Activated CD8-positive, alpha-beta memory T cell treated with anti-CD3 and anti-CD28 coated beads, Interleukin-2, amount 50 U/mL, for 4 hours (primary cell): ENCODE data around the gene EPHA4.

Source experiments
- DNase-seq: peaks from one replicate; pipeline ENCODE4 v3.0.0-alpha.2; 2020

Gene EPHA4

DNA sequence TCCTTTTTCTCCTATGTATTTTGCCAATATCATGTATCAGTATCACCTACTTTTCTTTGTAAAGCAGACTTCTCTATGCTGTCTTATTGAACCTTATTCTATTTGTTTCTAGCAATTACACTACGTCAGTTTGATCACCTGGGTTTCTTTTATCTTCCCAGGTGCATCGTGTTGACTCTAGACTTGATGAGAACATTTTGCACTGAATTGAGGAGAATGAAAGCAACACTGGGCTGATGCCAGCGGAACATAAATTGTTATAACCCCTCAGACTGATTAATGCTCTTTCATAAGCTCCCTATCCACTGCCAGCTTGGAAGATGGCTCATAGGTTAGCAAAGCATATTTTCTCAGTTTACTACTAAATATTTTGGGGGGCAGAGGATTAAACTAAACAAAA is 140.6 kb downstream of the EPHA4 start:
- DNase-seq: no peak

DNA sequence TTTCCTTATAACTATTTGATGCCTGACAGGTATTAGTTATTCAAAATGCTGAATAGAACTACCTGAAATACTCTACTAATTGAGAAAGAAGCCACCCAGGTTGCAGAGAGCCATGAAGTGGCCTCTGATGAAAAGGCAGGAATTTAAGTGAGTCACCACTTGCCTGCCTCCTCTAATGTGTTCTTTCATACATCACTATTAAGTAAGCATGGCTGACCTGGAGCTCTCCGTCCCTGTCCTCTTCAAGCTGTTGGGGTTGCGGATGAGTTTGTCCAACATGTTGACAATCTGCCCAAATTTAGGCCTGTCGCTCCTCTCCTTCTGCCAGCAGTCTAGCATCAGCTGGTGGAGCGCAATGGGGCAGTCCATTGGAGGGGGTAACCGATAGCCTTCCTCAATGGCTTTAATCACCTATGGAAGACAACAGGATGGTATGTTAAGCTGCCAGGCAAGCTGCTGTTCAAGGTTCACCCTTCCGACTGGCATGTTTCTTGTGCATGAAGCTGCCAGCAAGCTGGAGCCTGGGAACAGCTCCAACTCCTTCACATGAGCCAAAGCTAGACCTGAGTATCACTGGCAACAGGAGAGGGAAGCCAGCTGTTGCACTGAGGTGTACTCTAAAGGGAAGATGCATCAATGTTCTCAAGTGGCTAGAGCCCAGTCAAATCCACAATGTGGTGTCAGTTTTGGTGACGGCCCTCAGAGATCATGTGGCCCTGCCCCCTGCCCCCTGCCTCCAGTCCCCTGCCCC is 142.2 kb downstream of the EPHA4 start:
- no peak for DNase-seq

DNA sequence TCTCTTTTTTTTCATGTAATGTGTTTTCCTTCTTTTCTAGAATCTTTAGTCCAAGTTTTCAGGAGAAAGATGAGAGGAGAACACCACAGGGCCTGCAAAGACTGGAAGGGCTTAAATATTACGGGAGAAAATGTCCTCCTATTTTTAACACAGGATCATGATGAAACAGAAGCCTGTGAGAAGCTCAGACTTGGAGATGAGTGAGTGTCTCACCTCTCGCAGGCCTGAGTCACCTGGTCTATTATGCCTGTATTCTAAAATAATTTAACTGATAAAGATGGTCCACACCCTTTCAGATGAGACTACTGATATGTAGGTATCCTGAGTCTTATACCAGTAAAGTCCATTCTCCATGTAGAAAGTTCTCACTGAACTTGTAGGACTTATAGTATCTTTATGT is 143.2 kb downstream of the EPHA4 start:
- DNase-seq: no peak

DNA sequence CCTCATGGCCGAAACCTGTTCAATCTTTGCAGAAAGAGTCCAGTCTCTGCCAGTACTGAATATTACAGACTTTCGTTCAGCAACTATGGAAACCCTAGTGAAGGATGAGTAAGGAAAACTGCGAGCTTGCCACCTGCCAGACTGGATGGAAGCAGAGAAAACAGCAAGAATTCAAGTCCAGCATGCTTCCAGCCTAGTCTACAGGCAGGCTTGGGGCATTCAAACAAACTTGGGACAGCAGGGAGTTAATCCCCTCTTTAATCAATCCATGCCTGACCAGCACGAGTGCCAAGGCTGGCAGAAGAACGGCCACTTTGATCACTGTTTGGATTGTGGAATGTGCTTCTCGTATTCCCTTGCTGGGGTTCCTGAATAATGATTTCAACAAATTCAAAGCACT is 145.2 kb downstream of the EPHA4 start:
- no peak for DNase-seq

DNA sequence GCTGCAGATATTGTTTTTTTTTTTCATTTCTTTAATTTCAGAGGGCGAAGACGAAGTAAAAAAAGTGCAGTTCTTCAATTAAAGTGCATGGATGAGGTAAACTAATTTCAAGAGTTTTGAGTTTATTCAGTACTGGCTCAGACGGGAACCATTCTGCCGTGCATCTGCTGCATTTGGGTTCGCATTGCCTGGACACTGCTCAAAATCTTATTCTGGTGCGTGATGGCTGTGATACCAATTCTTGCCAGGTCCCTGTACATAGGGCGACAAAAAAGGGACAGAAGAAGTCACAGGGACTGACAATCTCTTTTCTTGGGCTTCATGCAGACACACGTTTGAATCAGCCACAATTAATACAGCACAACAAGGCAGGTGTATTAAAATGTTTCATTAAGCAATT is 146.2 kb downstream of the EPHA4 start:
- no peak for DNase-seq

DNA sequence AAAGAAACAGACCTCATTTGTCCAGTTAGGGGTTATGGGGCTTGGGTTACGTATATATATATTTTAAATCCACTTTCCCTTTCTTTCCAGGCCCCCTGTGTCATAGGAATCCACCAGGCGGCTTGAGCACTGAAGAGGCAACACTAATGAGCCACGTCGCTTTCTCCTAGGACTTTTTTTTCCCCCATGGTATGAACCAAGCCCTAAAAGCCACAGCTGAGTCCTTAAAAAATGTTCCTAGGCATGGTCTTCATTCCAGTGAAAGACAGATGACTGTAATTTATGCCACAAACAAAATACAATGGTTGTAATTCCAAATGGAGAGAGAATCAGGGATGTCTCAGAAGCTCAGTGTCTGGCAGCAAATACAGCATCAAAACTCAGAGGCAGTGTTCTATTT is 146.8 kb downstream of the EPHA4 start:
- no peak for DNase-seq

DNA sequence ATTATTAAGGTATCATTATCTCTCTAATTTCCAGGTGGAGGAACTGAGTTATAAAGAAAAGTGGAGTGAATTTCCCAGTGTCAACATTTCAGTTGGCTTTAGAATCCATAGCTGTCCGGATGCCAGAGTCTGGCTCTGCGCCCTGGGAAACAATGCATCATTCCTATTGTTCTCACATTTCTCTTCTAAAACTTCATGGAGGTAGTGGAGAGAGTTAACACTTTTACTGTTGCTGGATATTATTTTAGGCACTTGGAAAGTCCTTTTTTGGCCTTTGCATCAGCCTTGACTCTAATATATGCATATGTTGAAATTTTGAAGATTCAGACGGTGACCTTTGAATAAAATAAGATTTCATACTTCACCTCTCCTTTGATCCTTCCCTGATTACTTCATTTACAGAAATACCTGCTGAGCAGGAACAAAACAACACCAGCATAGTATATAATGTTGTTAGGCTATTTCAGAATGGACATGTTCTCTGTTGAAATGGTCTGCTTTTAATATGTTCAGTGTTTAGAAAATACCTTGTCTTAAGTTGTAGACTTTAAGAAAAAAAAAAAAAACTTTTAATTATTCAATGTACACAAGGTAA is 148.8 kb downstream of the EPHA4 start:
- DNase-seq: no peak

DNA sequence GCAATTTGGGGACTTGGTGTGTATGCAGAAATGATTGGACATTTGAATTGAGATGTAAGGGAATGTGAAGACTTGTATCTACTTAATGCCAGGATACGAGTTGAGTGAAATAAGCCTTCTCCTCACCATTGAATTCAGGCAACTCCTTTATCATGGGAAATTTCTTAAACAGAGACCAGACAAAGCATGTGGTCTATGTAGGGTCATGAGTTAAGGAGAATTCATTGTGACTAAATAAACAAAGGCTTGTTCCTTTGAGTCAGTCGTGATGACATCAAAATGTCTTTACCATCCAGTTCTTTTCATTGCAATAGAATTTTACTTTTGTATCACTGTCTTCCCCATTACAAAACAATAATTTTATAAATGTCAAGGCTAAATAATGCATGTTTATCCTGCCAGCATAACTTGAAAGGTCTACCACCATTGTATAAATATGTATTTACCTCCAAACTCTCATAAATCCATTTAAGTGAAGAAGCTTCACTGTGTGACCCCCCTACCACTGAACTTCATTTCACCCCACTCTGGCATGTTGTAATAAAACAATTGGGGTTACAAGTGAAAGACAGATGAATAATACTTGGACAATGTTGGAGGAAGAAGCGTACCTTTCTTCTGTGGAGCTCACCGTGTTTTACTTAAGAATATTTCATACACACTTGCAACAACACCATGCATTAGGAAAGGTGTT is 149.4 kb downstream of the EPHA4 start:
- no peak for DNase-seq

DNA sequence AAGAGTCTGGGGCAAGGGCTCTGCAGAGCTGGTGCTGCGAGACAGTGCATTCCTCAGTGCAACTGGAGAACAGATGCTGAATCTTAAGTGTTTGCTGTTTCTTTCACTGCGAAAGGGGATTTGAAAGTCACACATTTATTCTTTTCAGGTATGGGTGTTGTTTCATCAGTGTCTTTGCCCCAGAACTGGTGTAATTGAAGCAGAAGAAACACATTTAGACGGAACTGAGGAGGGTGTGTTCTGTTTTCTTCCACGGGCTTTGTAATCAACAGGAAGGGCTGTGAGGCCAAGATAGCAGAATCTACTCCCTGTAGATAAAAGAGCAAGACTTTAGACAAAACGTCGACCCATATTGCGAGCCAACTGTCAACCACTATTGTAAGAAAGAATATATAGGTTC is 151.9 kb downstream of the EPHA4 start:
- no peak for DNase-seq

DNA sequence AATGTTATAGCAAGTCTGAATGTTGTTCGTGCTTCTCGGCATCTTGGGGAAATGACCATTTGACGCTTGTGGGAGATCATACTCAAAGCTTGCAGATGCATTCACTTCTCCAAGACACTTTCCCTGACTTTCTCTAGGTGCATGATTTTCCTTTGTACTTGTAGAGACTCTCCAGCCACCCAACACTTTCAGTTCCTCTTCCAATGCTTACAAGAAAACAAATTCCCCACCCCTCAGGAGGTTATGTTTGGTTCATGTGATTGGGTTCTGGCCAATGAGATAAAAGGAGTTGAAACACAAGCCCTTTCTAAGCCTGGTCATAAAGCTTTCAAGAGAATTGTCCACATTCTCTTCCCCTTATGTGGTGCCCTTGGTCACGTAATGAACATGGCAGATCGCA is 156.3 kb downstream of the EPHA4 start:
- DNase-seq: no peak

DNA sequence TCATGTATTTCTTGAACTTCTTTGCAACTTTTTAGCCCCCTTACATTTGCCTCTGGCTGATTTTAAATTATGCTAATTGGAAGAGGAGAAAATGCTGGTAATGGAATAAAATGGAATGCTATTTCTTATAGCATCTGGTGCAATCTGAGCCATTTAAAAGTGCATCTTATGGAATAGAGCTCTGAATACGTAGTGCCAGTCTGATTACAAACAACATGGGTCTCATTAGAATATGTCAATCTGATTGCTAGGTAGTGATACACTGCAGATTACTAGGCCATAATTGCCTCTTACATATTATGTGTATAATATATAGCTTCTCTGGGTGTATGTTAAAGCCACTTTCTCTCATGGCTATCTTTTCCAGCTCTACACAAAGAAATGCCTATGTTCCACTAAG is 159.1 kb downstream of the EPHA4 start:
- no peak for DNase-seq

DNA sequence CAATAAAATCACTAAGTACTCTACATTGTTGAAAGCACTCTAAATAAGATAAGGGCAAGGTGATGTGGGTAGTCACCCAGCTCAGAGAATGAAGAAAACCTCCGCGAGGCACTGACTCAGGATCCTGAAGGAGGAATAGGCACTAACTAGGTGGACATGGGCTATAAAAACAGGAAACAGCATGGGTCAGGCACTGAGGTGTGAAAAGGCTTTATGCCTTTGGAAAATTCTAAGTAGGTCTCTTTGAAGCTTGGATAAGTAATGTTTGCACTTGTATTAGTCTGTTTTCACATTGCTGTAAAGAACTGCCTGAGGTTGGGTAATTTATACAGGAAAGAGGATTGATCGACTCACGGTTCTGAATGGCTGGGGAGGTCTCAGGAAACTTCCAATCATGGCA is 161.6 kb downstream of the EPHA4 start:
- DNase-seq: no peak

DNA sequence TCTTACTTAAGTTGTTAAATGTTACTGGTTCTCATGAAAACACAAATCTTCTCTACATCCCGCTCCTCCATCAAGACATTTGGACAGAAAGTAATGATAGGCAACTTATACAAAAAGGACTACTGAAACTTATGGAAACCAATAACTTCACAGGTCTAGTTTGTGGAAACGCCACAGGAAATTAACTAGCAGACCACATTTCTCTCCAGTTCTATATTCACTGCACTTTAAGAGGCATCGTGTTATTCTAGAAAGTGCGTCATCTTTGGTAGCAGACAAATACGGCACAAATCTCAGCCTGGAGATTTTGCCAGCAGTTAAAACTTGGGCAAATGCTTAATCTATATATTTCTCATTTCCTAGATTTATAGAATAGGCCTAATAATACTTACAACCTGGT is 164.3 kb downstream of the EPHA4 start:
- DNase-seq: no peak

DNA sequence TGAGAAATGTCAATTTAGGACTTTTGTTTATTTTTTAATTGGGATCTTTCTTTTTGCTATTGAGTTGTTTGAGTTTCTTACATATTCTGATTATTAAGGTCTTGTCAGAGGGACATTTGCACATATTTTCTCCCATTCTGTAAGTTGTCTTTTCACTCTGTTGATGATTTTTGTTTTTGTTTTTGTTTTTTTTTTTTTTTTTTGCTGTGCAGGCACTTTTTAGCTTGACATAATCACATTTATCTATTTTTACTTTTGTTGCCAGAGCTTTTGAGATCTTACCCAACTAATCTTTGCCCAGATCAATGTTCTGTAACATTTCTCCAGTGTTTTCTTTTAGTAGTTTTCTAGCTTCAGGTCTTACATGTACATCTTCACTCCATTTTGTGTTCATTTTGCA is 166.6 kb downstream of the EPHA4 start:
- DNase-seq: no peak

DNA sequence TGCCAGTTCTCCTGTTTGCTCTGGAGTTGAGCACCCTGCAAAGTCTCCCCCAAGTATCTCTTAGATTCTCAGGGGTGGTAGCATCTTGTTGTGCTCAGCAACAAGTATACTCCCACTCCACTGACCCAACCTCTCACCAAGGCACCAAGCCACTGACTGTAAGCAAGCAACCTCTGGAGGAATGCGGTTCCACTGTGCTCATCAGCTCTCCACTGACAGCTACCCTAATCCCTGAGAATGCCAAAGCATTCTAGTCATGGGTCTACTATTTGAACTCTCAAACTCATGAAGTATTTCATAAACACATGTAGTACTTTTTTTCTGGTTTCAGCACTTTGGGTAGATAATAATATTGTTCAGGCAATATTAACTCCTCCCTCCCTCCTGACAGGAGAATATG is 170.0 kb downstream of the EPHA4 start:
- no peak for DNase-seq

DNA sequence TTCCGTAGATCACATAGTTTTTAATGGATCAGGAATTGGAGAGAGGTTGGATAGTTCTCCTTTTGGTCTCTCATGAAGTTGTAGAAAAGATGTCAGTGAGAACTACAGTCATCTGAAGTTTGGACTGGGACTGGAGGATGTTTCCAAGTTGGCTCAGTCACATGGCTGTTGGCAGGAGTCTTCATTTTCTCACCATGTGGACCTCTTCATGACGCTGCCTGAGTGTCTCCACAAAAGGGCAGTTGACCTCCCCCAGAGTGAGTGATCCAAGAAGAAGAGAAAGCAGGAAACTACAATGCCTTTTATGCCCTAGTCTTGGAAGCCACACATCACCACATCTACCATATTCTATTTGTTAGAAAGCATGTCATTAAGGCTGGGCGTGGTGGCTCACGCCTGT is 171.7 kb downstream of the EPHA4 start:
- DNase-seq: no peak

DNA sequence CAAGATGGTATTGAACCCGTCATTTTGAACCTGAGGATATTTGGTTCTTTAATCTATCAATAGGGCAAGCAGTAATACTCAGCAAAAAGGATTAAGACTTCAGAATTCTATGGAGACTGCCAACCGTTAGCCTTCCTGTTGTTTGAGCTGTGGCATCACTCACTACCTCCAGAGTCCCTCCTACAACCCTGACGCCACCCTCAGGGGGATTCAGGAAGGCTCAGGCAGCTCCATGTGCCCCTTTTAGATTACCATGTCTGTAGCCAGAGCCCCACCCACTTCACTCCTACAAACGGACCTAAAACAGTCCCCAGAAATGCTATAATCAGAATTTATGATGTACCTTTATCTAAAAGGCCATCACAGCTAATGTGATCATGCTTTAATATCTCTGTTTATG is 172.9 kb downstream of the EPHA4 start:
- DNase-seq: no peak

DNA sequence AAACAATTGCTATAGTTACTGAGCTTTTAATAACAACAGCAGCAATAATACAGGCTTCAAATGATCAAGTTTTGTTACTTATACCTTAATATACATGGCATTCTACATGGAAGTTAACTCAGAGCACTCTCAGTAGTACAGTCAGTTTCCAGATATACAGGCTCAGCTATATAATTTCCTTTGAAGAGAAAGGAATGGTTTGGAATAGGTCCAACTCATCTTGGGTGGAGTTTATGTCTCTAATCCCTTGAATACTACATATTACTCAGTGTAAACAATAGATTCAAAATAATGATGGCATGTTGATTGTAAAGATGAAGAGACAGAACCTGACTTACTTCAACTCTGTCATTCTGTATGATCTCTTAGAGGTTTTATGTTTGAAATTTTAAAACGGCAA is 174.9 kb downstream of the EPHA4 start:
- DNase-seq: no peak

DNA sequence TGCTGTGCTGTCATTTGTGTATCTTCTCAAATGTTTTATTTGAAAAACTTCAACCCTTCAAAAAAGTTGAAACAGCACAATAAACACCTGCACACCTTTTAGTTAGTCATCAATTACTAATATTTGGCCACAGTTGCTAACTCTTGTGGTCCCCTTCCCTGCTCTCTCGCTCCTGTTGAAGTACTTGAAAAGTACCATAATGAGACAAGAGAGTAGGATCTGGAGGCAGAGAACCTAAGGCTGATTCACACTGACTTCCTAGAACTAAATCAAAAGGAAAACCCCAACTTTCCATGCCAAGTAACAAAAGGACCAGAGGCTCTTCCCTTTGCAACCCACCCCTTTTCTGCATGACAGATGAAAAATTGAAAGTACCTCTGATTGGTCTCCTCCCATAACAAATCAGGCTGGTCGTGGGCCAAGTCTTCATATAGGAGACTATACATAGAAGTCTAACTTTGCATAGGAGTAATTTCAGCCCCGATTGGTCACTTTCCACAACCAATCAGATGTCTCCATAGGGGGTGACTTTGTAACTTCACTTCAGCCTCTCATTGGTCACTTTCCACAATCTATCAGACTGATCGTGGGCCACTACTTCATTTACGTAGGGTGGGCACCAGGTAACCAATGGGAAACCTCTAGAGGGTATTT is 179.7 kb downstream of the EPHA4 start:
- DNase-seq: no peak

DNA sequence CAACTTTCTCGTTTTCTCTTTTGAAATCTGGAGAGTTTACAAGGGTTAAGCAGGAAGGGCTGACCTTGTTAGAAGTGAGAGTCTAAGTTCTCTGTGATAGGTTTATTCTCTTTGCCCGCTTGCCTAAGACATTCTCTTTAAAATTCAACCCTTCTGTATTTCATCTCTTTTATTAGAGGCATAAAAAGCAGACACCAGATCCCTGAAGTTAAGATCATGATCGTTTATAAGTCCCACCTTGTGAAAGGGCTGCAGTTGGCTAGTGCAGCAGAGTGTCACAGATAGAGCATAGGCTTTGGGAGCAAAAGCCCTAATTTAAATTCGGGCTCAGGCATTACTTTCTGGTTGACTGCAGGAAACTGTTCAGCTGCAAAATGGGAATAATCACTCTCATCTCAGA is 181.2 kb downstream of the EPHA4 start:
- no peak for DNase-seq

DNA sequence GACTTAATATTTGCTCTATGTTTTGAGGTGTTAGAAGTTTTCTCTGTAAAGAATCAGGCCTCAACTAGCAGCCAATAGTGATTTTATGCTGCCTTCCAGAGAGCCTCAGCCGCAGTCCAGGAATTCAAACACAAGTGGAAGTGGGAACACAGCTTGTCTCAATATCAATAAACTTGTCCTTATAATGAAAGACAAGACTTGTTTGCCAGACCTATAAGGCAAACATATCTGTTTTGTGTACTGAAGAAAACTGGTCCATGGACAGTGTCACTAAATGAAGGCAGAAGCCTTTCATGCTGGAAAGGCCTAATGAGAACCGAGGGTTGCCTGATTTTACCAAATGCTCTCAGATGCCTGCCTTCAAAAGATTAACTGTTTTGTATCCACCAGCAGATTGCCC is 182.2 kb downstream of the EPHA4 start:
- DNase-seq: no peak

DNA sequence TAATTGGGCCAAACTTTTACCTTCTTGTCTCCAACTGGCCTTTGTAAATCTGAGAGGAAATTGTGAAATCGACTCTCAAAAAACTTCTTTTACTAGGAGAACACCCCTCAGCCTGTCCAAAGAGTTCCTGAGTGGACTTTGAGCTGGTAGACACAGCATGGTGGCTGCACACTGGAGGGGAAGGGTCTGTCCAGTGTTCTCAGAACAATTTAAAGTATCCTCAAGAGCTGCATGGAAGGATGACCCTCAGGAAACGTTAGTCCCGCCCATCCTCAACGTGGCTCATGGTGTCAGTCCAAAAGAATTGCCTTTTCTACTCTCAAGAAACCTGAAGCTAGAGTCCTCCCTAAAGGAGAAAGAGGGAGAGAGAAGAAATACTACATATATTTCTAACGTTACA is 182.7 kb downstream of the EPHA4 start:
- no peak for DNase-seq

DNA sequence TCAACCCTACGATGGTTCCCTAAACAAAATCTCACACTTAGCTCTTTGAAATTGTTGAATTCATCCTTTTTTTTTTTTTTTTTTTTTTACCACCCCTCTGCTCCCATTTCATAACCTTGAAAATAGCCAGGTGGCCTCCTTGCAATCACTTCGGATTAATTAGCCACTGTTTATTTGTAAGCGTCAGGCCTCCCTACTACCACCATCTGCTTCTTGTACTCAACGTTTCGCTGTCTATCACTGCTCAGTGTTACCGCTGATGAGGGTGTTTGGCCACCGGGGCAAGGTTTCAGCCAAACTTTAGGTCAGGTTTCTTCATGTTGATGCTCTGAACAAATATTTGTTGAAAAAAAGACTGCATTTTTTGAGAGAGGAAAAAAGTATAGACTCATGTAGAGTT is 183.2 kb downstream of the EPHA4 start:
- DNase-seq: no peak

DNA sequence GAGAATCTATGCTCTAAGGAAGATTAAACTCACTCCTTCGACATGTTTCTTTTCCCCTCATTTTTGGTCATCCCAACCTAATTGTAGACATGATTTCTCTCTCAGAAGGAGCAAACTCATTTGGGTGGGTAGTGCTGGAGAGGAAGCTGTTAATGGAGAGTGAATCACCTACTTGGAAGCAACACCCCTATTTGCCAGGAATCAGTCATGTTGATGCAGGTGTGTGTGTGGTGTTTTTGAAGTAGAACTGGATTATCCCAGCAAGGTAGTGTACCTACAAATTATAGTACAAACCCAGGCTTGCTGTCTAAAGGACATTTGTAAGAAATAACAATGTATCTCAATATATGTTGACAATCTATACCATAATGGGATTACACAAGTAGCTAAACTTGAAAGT is 186.4 kb downstream of the EPHA4 start:
- DNase-seq: no peak
